GM12875 (cell line): Measurements from ENCODE around the gene C17orf107.
"Not testable (repeated sequence)": the region's sequence is repeated elsewhere in the genome, so short reads cannot be mapped to it uniquely, and the experiment has no call there.

Source experiments
- H3K4me3 ChIP-seq: one replicate; pipeline ENCODE4 v1.5.1; 2011; ENCODE audit warnings: low read depth, low read length, control low read depth
- TF ChIP-seq, protein P1 (sequence below): IDR thresholded peaks from 2 replicates; pipeline ENCODE4 v1.5.1; 2011; ENCODE audit warnings: low read depth, mild to moderate bottlenecking, control low read depth, inconsistent platforms, low read length, moderate library complexity, borderline replicate concordance; ENCODE audit not compliant: insufficient read depth

Gene C17orf107

DNA sequence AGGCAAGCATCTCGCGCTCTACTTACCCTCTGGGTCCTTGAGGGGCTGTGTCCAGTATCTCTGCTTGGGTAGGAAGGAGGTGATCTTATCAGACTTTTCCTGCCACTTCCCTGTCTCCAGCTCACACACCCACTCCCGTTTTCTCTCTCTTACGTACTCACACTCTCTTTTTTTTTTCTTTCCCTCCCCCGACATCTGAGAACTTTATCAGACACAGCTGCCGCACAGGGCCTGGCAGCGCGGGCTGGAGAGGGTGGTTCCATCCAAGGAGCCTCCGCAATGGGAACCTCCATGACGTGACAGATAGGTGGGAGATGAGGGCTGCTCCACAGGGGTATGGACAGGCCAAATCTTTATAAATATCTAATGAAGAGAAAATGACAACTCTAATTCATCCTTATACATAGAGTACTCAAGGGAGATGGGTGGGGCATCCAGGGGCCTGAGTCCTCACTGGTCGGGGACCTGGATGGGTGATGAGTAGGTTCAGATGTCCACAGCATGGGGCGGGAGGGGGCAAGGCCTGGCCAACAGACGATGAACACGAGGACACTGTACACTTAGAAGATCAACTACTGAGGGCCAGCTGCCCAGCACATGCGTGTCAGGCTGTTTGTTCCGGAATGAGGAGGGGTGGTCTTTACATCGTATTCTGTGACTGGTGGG lies 42.9 kb upstream of the C17orf107 start:
- H3K4me3 ChIP-seq = no peak overlapping the region
- TF ChIP-seq, protein P1, sequence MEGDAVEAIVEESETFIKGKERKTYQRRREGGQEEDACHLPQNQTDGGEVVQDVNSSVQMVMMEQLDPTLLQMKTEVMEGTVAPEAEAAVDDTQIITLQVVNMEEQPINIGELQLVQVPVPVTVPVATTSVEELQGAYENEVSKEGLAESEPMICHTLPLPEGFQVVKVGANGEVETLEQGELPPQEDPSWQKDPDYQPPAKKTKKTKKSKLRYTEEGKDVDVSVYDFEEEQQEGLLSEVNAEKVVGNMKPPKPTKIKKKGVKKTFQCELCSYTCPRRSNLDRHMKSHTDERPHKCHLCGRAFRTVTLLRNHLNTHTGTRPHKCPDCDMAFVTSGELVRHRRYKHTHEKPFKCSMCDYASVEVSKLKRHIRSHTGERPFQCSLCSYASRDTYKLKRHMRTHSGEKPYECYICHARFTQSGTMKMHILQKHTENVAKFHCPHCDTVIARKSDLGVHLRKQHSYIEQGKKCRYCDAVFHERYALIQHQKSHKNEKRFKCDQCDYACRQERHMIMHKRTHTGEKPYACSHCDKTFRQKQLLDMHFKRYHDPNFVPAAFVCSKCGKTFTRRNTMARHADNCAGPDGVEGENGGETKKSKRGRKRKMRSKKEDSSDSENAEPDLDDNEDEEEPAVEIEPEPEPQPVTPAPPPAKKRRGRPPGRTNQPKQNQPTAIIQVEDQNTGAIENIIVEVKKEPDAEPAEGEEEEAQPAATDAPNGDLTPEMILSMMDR = no peak

GRCh38 chr17:4856937-4857314 lies 42.4 kb upstream of the C17orf107 start:
- H3K4me3 ChIP-seq = no peak overlapping the region
- TF ChIP-seq, protein P1 = no peak

DNA sequence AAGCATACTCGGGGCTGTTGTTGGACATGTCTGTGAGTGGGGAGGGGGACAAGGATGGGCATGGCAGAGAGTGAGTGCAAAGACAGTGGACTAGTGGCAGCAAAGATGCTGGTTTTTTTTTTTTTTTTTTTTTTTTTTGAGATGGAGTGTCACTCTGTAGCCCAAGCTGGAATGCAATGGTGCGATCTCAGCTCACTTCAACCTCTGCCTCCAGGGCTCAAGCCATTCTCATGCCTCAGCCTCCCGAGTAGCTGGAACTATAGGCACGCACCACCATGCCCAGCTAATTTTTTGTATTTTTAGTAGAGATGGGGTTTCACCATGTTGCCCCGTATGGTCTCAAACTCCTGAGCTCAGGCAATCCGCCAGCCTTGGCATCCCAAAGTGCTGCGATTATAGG lies 42.0 kb upstream of the C17orf107 start:
- not testable (repeated sequence) for H3K4me3 ChIP-seq

GRCh38 chr17:4858068-4858881 lies 41.1 kb upstream of the C17orf107 start:
- TF ChIP-seq, protein P1 = no peak
- no peak overlapping the region for H3K4me3 ChIP-seq

DNA sequence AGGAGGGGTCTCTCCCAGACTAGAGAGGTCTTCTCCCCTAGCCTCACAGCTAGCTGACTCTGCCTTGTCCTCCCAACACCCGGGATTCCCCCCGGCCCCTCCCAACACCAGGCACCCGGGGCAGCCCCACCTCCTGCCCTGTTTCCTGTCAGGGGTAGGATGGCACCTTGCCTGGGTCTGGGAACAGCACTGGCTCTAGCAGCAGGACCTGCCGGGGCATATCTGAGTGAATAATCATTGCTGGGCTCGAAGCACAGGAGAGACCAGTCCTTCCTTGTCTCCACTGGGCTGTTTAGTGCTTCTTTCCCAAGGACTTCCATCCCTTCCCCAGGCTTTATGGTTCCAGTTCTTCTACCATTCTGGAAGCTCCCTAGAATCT lies 40.5 kb upstream of the C17orf107 start:
- TF ChIP-seq, protein P1 = no peak

DNA sequence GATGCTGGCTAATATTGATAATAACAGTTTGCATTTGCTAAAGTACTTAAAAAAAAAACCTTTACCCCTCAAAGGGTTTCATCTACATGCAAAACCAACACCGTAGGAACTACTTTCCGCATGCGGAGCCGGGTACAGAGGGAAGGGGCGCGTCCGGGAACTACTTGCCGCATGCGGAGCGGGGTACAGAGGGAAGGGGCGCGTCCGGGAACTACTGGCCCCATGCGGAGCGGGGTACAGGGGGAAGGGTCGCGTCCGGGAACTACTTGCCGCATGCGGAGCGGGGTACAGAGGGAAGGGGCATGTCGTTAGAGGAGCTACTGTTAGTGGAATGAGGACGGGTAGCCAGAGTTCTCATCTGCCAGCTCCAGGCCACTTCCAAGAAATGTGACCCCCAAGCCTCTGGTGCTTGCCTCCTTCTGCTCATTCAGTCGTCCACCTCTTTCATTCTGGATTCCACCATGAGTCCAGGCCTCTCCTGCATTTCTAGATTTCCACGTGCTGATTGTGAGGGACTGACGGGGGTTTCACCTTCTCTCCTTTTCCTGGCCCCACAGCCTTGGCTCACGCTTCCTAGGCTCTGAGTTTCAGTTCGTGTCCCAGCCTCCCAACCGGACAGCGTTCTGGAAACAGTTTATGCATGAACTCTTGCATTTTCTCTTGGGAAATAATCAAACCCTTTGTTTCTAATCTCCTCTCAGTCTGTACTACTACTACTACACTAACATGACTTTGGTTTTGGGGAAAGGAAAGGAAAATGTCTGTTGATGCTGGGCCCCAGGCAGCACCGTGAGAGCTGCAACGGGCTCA lies 39.3 kb upstream of the C17orf107 start:
- TF ChIP-seq, protein P1 = no peak
- no peak overlapping the region for H3K4me3 ChIP-seq

More for the DNA sequence above, 40.5 kb upstream of the C17orf107 start:
- no peak overlapping the region for H3K4me3 ChIP-seq

- TF ChIP-seq, protein P1 = no peak
- H3K4me3 ChIP-seq = no peak overlapping the region
These were observed 38.7 kb upstream of the C17orf107 start for GRCh38 chr17:4860651-4861050.
